Measurements from ENCODE around the gene JMY.

JMY gene

GRCh38 chr5:79236970-79237739 is 1.2 kb downstream of the JMY start:
- H3K4me1 ChIP-seq (ENCODE audit: control insufficient read depth, insufficient read depth, low read length): peaks cover 15% of the 10 kb centered on the region
- H3K27ac ChIP-seq (ENCODE audit: extremely low read depth, low read depth, low read length): peak overlapping the region; percentile 88; the same call in 1 of the 2 replicates
- H3K4me3 ChIP-seq (ENCODE audit: low read depth, low read length): peak overlapping the region; percentile 93
- POLR2A ChIA-PET: interaction anchor here (0.6 to 3.0 kb wide), 4 partner anchors 252 to 1345 kb away, joined by 3 to 19 read pairs (median 5); partner anchors contain the start of genes ARSB, HOMER1 and SERINC5
- no peaks in the 10 kb centered on the region for H3K36me3 ChIP-seq (ENCODE audit: control insufficient read depth in 2 of 2, insufficient read depth in 1 of 2, low read length in 2 of 2)
- H3K9me3 ChIP-seq (ENCODE audit: control insufficient read depth, insufficient read depth, low read depth, low read length): no peaks in the 10 kb centered on the region
- CTCF ChIA-PET: interaction anchor here (0.6 to 1.1 kb wide), 4 partner anchors 16 to 338 kb away, joined by 3 to 6 read pairs (median 3); no protein-coding TSS in a partner anchor
- peak; percentile 46; the same call in 1 of the 2 replicates for TF ChIP-seq REST (tag by site-specific recombination; IDR thresholded peaks at IDR 0.05)
- peak; percentile 39; the same call in 1 of the 2 replicates for TF ChIP-seq ZBTB20 (tag by site-specific recombination; IDR thresholded peaks at IDR 0.05)
- peak; percentile 32; the same call in 1 of the 2 replicates for TF ChIP-seq ZXDB (tag by site-specific recombination; IDR thresholded peaks at IDR 0.05)
- TF ChIP-seq ZNF394 (tag by site-specific recombination; IDR thresholded peaks at IDR 0.05; ENCODE audit: borderline replicate concordance): 0 out of 2 replicates have a peak, but pooled peaks have one; percentile 52
- no peak for TF ChIP-seq ZNF558 (tag by site-specific recombination; IDR thresholded peaks at IDR 0.05)
- TF ChIP-seq KLF9 (tag by site-specific recombination; IDR thresholded peaks at IDR 0.05; ENCODE audit: low read depth): 0 out of 2 replicates have a peak, but pooled peaks have one; percentile 19
- 0 out of 2 replicates have a peak, but pooled peaks have one; percentile 11 for TF ChIP-seq ZNF600 (tag by site-specific recombination; IDR thresholded peaks at IDR 0.05)
- no peak for TF ChIP-seq ZNF16 (tag by site-specific recombination; IDR thresholded peaks at IDR 0.05; ENCODE audit: low read depth)
- TF ChIP-seq ZNF645 (tag by site-specific recombination; IDR thresholded peaks at IDR 0.05): 0 out of 2 replicates have a peak, but pooled peaks have one; percentile 37
- TF ChIP-seq ZBTB11 (tag by site-specific recombination; conservative IDR thresholded peaks at IDR 0.05; ENCODE audit: low read depth): peak; percentile 75
- 0 out of 2 replicates have a peak, but pooled peaks have one; percentile 56 for TF ChIP-seq ZNF629 (tag by site-specific recombination; IDR thresholded peaks at IDR 0.05)
- TF ChIP-seq SCRT2 (tag by site-specific recombination; IDR thresholded peaks at IDR 0.05): 0 out of 2 replicates have a peak, but pooled peaks have one; percentile 18
- 0 out of 2 replicates have a peak, but pooled peaks have one; percentile 8 for TF ChIP-seq ZNF843 (tag by site-specific recombination; IDR thresholded peaks at IDR 0.05)
- TF ChIP-seq ZNF501 (tag by site-specific recombination; IDR thresholded peaks at IDR 0.05): 0 out of 2 replicates have a peak, but pooled peaks have one; percentile 30
- peak; percentile 81 for TF ChIP-seq ZEB2 (tag by site-specific recombination; IDR thresholded peaks at IDR 0.05)
- TF ChIP-seq ZNF776 (tag by site-specific recombination; IDR thresholded peaks at IDR 0.05; ENCODE audit: borderline replicate concordance): no peak
- peak; percentile 42 for TF ChIP-seq ZNF335 (tag by site-specific recombination; conservative IDR thresholded peaks at IDR 0.05)
- peak; percentile 31 for TF ChIP-seq GLIS2 (tag by site-specific recombination; IDR thresholded peaks at IDR 0.05)
- TF ChIP-seq ZBTB17 (tag by site-specific recombination; IDR thresholded peaks at IDR 0.05): peak; percentile 99
- TF ChIP-seq ZBTB26 (tag by site-specific recombination; optimal IDR thresholded peaks at IDR 0.05): peak; percentile 93
- TF ChIP-seq ZBTB10 (tag by site-specific recombination; IDR thresholded peaks at IDR 0.05): 0 out of 2 replicates have a peak, but pooled peaks have one; percentile 16
- TF ChIP-seq ZNF391 (tag by site-specific recombination; IDR thresholded peaks at IDR 0.05; ENCODE audit: borderline replicate concordance, low read depth): peak; percentile 71; the same call in 1 of the 2 replicates
- TF ChIP-seq ZNF514 (tag by site-specific recombination; IDR thresholded peaks at IDR 0.05): no peak
- no peak for TF ChIP-seq ZNF768 (tag by site-specific recombination; IDR thresholded peaks at IDR 0.05)
